Epithelial cell of proximal tubule (primary cell): ENCODE data around the gene PLD4. TPM values are rescaled to one million over a fixed set of nuclear protein-coding genes. Genes with fewer than 3 reads are reported as not detected.

Experiments used
- DNase-seq: peaks from one replicate; pipeline ENCODE4 v3.0.0-alpha.2; 2011; ENCODE audit warnings: low read depth
- H3K4me3 ChIP-seq: 2 replicates; pipeline ENCODE4 v1.5.1; 2011; ENCODE audit warnings: low read depth, mild to moderate bottlenecking, low read length
- total RNA-seq: library from RNA; depleted of rRNA; stranded (reverse); fragments of >200 nt; gene quantifications from 2 replicates; pipeline ENCODE4 v1.2.3, GENCODE V29; 2015
- TF ChIP-seq, protein P1 (sequence below): conservative IDR thresholded peaks from 2 replicates; pipeline ENCODE4 v1.5.1; 2012; ENCODE audit warnings: low read depth, mild to moderate bottlenecking, low read length

The PLD4 gene
- total RNA-seq, 1 donor from 2014 or later: not detected

DNA sequence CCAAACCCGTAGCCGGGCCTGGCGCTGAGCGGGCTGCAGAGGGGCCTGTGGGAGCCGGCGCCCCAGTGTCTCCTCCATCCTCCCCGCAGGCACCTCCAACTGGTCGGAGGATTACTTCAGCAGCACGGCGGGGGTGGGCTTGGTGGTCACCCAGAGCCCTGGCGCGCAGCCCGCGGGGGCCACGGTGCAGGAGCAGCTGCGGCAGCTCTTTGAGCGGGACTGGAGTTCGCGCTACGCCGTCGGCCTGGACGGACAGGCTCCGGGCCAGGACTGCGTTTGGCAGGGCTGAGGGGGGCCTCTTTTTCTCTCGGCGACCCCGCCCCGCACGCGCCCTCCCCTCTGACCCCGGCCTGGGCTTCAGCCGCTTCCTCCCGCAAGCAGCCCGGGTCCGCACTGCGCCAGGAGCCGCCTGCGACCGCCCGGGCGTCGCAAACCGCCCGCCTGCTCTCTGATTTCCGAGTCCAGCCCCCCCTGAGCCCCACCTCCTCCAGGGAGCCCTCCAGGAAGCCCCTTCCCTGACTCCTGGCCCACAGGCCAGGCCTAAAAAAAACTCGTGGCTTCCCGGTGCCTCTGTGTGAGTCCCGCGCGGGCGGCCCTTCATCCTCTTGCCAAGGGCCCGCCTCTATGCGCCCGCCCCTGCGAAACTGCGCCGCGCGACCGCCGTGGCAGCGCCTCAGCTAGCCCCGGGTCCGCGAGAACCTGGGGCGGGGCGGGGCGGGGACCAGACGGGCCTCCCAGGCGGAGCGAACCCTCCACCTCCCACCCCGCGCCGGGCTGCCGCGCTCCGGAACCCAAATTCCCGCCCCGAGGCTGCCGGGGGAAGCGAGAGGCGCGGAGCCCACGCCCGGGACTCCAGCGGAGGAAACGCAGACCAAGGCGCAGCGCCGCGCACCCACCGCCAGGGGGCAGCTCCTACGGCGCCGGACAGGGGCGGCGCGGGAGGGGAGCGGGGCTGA, 8.3 kb downstream of the PLD4 start:
- TF ChIP-seq, protein P1, sequence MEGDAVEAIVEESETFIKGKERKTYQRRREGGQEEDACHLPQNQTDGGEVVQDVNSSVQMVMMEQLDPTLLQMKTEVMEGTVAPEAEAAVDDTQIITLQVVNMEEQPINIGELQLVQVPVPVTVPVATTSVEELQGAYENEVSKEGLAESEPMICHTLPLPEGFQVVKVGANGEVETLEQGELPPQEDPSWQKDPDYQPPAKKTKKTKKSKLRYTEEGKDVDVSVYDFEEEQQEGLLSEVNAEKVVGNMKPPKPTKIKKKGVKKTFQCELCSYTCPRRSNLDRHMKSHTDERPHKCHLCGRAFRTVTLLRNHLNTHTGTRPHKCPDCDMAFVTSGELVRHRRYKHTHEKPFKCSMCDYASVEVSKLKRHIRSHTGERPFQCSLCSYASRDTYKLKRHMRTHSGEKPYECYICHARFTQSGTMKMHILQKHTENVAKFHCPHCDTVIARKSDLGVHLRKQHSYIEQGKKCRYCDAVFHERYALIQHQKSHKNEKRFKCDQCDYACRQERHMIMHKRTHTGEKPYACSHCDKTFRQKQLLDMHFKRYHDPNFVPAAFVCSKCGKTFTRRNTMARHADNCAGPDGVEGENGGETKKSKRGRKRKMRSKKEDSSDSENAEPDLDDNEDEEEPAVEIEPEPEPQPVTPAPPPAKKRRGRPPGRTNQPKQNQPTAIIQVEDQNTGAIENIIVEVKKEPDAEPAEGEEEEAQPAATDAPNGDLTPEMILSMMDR: peak; percentile 61
- no peak for DNase-seq
- peak overlapping the region; percentile 49 for H3K4me3 ChIP-seq

- DNase-seq: no peak
- H3K4me3 ChIP-seq: no peak overlapping the region
- TF ChIP-seq, protein P1: no peak
Observed at GRCh38 chr14:104933746-104934733, 9.4 kb downstream of the PLD4 start.

- no peak for DNase-seq
- TF ChIP-seq, protein P1: no peak
- H3K4me3 ChIP-seq: no peak overlapping the region
Observed at GRCh38 chr14:104935026-104935650, 10.5 kb downstream of the PLD4 start.

DNA sequence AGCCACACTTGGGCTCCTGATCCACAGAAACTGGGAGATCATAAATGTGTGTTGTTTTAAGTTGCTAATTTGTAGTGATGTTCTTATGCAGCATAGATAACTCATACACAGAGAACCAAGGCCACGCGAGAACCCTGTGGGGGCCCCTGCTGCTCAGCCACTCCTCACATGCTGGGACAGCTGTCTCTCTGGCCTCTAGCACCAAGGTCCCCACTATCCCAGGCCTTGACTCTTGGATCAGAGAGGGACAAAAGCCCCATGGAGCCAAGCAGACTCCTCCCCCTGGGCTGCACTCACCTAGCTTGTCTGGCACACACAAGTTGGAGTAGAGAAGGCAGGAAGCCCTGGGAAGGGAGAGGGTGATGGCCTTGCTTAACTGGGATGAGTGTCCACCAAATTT, 11.3 kb downstream of the PLD4 start:
- DNase-seq: no peak
- H3K4me3 ChIP-seq: no peak overlapping the region
- TF ChIP-seq, protein P1: no peak

DNA sequence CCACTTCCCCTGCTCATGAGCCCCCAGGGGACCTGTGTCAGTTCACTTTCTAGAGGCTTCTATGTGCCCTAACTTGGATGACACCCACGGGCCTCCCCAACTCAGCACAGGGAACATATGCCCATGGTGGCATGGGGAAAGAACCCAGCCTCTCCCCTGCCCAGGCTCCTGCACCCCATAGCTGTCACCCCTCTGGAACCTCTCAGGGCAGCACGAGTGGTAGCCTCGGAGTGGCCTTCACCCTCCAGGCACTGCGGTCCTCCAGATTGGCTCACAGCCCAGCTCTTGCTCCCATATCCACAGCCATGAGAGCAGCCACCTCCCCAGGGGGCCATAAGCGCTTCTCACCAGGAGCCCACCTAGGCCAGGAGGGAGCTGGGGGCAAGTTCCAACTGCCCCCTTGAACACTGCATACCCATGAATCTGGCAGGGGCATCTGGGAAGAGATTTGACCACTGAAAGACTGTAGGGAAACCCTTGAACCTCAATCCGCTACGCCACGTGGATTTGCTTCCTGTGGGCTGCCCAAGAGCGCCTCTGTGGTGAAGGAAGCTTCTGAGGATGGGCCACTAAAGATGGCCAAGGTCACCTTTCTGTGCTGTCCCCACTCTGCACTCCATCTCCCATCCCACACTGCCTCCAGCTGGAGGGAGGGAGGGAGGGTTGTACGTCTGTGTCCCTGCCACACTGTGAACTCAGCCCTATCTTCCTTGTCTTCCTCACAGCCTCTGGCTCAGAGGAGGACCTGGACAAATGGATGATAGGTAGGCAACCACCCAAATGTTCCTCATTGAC, 11.9 kb downstream of the PLD4 start:
- no peak overlapping the region for H3K4me3 ChIP-seq
- TF ChIP-seq, protein P1: no peak

GRCh38 chr14:104937161-104937560, 12.5 kb downstream of the PLD4 start:
- TF ChIP-seq, protein P1: no peak
- no peak for DNase-seq
- no peak overlapping the region for H3K4me3 ChIP-seq

More for the DNA sequence above, 11.9 kb downstream of the PLD4 start:
- DNase-seq: no peak
